Glomerular endothelial cell (primary cell): Measurements from ENCODE around the gene CAMK2G. TPM values are rescaled to one million over a fixed set of nuclear protein-coding genes. Genes with fewer than 3 reads are reported as not detected.

Experiments
- DNase-seq: peaks from one replicate; pipeline ENCODE4 v3.0.0-alpha.2; 2011; ENCODE audit warnings: low read depth, low spot score; ENCODE audit errors: extremely low read depth
- total RNA-seq: library from RNA; depleted of rRNA; stranded (reverse); fragments of >200 nt; gene quantifications from 2 replicates; pipeline ENCODE4 v1.2.3, GENCODE V29; 2015

CAMK2G gene
- total RNA-seq, 1 donor from 2014 or later: 28.8 TPM

DNA sequence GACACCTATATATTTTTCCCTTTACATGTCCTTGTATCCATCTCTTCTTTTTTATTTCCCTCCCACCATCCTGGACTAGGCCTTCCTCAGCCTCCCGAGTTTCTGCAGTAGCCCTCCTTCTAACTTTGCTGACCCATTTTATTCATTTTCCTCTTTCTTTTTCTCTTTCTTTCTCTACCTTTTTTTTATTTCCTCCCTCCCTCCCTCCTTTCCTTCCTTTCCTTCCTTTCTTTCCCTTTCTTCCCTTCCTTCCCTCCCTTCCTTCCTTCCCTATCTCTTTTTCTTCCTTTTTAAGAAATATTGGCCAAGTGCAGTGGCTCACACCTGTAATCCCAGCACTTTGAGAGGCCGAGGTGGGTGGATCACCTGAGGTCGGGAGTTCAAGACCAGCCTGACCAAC is 9.7 kb upstream of the CAMK2G start:
- DNase-seq: no peak

DNA sequence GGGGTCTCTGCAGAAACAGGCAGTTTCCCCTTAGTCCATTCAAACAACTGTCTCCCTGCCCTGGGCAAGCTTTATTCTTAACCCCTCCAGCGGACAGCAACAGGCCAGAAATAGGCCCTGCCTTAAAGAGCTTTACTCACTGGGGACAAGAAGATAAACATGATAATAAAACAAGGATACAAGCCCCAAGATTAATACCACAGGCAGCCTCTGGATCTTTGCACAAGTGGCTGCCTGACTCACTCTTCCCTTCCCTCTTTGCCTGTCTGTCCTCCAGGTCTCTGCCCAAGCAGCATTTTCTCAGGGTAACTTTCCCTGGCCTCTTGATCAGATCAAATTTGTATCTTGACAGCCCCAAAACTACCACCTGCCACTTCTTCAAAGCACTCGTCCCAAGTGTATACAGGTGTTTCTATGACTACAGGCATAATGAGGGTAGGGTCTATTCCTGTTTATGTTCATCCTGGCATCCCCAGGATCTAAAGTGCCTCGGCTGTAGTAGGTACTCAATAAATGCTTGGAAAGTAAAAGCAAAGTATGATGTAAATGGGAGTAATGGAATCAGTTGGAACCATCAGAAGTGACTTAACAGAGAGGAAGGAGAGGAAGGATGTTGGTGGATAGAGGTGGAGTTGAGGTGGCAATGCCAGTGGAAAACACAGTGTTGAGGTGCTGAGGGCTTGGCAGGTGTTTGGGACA is 7.0 kb upstream of the CAMK2G start:
- no peak for DNase-seq

- DNase-seq: no peak
These were observed 5.2 kb upstream of the CAMK2G start for GRCh38 chr10:73879296-73880173.

- DNase-seq: no peak
These were observed 4.0 kb upstream of the CAMK2G start for GRCh38 chr10:73878365-73878764.

DNA sequence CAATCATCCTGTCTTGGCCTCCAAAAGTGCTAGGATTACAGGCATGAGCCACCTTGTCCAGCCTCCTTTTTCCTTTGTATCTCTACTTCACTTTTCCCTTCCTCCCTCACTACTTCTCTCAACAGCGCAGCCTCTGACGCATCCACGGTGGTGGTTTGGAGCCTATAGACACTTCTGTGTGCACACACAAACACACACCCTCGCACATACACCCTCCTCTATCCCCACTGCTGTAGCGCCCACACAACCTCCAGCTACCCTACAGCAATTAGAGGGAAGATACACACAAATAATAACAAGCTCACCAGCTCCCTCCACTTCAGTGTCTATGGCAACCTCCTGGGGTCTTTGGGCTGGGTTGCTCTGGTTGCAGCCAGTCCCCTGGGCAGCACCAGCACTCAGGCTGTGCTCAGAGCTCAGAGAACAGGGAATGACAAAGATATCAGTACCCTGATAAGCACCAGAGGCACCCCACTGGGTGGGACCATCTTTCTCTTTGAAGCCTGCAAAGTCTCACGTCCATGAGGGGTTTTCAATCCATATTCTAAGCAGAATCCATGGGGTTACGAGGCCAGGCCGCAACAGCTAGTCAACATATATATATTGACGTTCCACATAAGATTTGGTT is 3.3 kb upstream of the CAMK2G start:
- DNase-seq: no peak

GRCh38 chr10:73876971-73877370 is 2.6 kb upstream of the CAMK2G start:
- no peak for DNase-seq

- DNase-seq: no peak
These were observed 2.2 kb upstream of the CAMK2G start for GRCh38 chr10:73876566-73876965.

DNA sequence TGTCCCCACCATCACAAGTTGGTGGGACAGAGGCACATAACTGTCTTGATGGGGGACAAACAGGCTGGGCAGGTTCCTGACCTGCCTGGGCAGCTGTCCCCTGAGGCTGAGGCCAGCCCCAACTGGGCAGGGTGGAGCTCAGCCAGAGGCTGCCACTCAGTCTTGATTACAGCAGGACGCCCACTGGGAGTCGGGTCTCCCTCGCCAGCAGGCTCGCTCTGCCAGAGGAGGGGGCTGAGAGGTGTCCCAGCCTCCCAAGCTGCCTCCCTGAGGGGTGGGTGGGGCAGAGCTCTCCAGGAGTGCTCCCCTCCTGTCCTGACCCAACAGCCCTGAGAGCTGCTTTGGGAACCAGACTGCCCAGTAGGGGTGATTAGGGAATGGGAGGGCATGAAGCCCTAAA is 1.8 kb upstream of the CAMK2G start:
- no peak for DNase-seq

- DNase-seq: no peak
These were observed 752 bp upstream of the CAMK2G start for GRCh38 chr10:73875139-73875475.

DNA sequence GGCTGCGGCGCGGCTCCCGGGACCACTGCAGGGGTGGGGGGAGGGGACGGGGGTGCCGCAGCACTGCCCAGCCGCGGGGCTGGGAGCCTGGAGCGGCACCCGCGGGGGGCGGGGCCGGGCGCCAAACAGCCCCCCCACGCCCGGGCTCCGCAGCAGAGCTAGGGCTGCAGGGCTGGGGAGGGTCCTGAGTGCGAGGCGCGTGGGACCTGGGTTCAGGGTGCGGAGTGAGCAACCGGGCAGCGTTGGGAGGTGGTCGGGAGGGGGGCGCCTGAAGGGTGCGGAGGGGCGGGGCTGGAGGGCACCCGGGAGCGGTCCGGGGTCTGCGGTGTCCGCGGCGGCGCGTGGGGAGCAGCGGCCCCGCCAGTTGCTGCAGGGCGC is 528 bp downstream of the CAMK2G start:
- DNase-seq: no peak

- no peak for DNase-seq
These were observed 1.1 kb downstream of the CAMK2G start for GRCh38 chr10:73873142-73873837.

GRCh38 chr10:73872190-73872710 is 2.1 kb downstream of the CAMK2G start:
- no peak for DNase-seq

DNA sequence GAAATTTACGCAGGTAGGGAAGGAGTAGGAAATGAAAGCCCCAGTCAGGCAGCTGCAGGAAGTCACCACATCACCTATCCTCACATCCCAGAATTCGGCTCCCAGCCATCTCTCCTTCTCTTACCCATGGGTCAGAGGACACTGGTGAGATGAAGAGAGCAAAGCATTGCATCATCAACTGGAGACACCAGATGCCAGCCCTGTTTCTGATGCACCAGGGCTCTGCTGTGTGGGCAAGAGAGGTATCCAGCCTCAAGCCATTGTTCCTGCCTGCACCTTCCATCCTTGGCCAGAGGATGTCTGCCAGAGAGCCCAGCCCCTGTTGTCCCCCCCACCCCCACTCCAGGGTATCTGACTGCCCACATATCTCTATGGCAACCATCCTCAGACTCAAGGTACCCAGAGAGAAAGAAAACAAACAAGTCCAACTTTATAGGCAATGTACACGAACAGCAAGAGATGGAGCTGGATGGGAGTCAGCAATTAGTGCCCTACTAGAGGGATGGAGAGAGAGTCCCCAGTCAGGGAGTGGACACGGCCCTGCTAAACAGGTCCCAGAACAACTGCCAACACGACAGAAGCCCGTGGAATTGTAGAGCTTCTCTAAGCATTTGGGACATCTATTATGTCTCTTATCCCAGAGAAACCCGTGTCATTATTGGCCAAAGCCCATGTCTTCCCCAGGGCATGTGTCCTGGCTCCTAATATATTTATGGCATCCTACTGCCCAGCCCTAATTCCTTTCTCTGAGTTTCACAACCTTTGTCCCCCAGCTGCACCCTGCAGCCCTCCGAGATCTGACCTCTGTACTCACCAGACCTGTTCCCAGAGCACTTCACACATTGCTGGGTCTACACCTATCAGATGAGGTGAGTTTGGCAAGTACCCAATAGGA is 2.8 kb downstream of the CAMK2G start:
- no peak for DNase-seq

GRCh38 chr10:73868655-73869195 is 5.6 kb downstream of the CAMK2G start:
- DNase-seq: no peak

DNA sequence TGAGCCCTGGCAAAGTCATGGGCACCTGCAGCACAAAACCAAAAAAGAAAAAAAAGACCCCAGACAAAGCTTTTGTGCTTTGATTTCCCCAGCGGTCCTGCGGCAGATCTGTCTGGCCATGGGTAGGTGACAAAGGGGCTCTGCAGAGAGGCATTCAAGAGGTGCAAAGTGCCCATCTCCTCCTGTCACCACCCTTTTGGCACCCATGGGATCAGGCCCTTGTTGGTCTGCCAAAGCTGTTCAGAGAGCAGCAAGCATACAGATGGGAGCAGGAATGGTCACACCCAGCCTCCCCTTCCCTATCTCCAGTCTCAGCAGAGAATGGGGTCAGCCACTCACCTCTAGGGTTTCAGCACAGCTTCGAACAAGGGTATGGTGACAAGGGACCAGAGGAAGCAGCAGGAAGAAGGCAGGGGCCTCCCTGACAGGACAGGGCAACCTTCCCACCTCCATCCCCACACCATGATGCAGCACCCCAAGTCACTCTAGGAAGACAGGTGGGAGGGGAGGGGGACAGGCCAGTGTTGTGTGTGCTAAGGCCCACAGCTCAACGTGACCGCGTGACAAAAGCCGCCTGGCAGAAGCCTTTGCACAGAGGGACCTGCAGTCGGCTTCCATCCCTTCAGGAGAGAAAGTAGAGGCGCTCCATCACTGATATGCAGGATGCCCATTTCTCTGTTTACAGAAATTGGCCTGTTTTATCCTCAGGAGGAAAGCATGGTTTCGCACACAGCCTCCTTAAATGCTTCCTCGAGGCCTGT is 6.3 kb downstream of the CAMK2G start:
- DNase-seq: no peak

- no peak for DNase-seq
These were observed 7.1 kb downstream of the CAMK2G start for GRCh38 chr10:73867126-73867807.

GRCh38 chr10:73866621-73867020 is 7.7 kb downstream of the CAMK2G start:
- DNase-seq: no peak
